Activated CD4-positive, alpha-beta T cell treated with anti-CD3 and anti-CD28 coated beads, Interleukin-10, Interleukin-2, amounts not matched to agents 100 ng/mL and 50 ng/mL, durations not matched to agents 16 hours and 8 hours (primary cell): ENCODE data around the gene PCBP3.
"Not testable (repeated sequence)": the region's sequence is repeated elsewhere in the genome, so short reads cannot be mapped to it uniquely, and the experiment has no call there.

ENCODE experiments used
- DNase-seq: peaks from one replicate; pipeline ENCODE4 v3.0.0-alpha.2; 2020

The PCBP3 gene

DNA sequence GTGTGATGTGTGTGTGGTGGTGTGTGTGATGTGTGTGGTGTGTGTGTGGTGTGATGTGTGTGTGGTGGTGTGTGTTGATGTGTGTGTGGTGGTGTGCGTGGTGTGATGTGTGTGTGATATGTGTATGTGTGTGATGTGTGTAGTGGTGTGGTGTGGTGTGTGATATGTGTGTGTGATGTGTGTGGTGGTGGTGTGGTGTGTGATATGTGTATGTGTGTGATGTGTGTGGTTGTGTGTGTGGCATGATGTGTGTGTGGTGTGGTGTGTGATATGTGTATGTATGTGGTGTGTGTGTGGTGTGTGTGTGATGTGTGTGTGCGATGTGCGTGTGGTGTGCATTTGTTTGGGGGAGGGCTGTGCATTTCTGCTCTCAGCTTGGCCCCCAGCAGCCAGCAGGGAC is 7.1 kb upstream of the PCBP3 start:
- no peak for DNase-seq

DNA sequence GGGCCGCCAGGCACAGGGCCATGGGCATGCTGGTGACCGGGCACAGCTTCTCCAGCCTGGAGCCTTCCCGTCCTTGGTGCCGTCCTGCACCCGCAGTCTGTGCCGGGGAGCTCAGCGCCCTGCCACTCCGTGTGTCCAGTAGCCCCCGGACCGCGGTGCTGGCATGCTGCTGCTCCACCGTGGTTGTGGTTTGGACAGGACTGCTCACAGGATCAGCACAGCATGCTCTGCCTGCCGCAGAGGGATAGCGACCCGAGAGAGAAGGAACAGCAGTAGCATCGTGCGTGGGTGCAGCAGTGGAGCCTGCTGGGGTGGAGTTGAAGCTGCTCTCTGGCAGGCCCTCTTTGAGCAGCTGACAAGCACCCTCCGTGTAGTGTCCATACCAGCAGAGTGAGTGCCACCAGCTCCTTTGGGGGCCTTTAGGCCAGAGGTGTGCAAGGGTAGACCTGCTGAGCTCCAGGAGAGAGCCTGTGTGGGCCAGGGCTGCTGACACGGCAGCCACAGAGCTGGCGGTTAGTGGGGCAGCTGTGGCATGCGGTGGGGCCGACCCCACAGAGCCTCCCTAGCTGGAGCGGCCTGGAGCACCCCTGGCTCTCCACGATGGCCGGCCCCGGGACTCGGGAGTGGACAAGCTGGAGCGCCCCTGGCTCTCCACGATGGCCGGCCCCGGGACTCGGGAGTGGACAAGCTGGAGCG is 6.4 kb upstream of the PCBP3 start:
- DNase-seq, result no peak

GRCh38 chr21:45637883-45638282 is 5.6 kb upstream of the PCBP3 start:
- no peak for DNase-seq

GRCh38 chr21:45638707-45639106 is 4.8 kb upstream of the PCBP3 start:
- DNase-seq, result no peak

DNA sequence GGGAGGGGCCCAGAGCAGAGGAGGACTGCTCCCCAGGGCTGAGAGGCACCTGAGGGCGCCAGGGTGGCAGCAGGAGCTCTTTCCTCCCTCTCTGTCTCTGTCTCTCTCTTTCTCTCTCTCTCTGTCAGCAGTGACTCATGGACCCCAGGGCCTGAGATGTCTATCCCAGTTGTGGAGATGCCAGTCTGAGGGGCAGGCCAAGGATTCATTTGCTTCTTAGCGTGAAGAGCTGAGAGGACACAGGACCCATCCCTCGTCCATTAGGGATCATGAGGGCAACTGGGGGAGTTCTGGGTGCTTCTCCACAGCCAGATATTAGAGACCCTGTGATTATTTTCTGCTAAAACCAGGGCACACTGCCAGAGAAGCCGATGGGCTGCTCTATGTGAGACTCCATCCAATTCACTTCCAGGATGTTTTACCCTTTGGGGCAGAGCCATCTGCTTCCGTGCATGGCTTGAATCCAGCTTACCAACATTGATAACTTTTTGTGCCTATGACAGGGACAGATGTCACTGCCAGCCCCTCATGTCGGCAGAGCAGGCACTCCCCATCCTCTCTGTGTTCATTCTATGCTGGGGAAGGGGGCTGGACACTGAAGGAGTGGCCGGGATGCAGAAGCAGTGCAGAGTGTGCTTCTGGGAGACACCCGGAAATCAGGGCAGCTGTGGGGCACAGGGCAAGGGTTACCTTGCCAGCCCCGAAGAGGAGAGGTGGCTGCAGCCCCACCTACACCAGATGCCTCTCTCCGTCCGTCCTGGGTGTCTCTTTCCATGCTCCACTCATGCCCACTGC is 4.1 kb upstream of the PCBP3 start:
- no peak for DNase-seq

GRCh38 chr21:45640001-45640887 is 3.3 kb upstream of the PCBP3 start:
- DNase-seq, result no peak

DNA sequence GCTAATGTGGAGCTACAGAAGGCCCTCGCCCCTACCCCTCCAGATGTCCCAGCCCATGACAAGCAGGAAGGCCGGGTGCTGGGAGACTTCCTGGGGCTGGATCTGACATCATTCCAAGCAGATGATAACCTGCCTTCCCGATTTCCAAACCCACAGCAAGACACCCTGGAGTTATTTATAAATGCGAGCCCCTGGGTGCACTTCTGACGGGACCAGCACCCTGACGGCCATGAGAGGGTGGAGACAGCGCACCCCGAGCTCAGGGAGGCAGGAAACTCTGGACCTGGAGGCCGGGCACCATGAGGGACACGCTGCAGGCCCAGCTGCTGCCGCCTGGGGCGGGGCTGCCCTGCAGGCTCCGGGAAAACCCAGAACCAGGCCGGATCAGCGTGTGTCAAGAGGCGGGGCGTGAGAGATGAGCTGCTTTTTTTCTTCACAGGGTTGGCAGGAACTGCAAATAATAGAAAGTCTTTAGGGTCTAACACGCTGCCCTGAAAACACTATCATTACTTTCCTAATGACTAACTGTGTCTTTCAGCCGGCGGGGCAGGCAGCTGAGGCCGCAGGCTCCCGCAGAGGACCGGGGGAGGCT is 2.5 kb upstream of the PCBP3 start:
- DNase-seq, result no peak

- no peak for DNase-seq
Observed at GRCh38 chr21:45641480-45642035, 2.0 kb upstream of the PCBP3 start.

DNA sequence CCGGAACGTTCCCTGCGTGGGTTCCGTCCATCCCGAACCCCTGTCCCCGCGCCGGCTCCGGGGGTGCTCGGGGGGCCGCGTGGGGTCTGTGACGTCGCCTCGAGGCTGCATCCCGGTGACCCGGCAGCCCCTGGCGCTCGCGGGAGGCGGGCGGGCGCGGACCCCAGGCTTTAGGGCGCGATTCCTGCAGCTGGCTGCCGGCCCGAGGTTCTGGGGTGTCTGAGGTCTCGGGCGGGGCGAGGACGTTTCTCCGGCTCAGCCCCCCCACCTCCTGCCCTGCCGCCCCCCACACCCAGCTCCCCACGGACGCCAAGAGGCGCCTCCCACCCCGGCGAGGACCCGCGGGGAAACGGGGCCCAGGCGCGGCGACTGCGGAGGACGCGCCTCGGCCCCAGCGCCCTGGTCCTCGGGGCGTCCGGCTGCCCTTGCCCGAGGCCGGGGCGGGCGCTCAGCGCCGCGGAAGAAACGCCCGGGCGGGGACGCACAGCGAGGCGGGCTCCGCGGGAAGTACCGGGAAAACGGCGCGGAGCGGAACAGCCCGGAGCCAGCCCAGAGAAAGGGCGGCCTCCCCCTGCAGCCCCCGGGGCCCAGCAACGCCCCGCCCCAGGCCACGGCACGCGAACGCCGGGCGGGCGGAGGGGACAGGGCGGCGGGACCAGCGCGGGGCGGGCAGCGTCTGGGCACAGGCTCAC is 1.3 kb upstream of the PCBP3 start:
- DNase-seq, result no peak

GRCh38 chr21:45644041-45644906 is 749 bp downstream of the PCBP3 start:
- peak; percentile 27 for DNase-seq

- DNase-seq, result no peak
Observed at GRCh38 chr21:45651921-45652320, 8.4 kb downstream of the PCBP3 start.

- DNase-seq, result peak; percentile 38
Observed at GRCh38 chr21:45655124-45655523, 11.6 kb downstream of the PCBP3 start.

- DNase-seq, result not testable (repeated sequence)
Observed at GRCh38 chr21:45656114-45656513, 12.6 kb downstream of the PCBP3 start.

- not testable (repeated sequence) for DNase-seq
Observed at GRCh38 chr21:45661913-45662622, 18.5 kb downstream of the PCBP3 start.

DNA sequence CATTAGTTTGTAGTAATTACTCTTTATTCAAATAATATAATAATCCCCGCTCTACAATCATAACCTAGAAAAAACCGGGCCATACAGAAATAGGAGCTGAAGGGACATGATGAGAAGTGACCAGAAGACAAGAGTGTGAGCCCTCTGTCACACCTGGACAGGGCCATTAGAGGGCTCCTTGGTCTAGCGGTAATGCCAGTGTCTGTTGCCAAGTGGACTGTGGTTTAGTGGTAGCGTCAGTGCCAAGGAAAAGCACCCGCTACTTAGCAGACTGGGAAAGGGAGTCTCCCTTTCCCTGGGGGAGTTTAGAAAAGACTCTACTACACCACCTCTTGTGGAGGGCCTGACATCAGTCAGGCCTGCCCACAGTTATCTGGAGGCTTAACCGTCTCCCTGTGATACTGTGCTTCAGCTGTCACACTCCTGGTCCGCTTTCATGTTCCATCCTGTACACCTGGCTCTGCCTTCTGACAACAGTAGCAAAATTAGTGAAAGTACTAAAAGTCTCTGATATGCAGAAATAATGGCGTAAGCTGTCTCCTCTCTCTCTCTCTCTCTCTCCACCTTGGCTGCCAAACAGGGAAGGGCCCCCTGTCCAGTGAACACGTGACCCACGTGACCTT is 19.2 kb downstream of the PCBP3 start:
- not testable (repeated sequence) for DNase-seq

DNA sequence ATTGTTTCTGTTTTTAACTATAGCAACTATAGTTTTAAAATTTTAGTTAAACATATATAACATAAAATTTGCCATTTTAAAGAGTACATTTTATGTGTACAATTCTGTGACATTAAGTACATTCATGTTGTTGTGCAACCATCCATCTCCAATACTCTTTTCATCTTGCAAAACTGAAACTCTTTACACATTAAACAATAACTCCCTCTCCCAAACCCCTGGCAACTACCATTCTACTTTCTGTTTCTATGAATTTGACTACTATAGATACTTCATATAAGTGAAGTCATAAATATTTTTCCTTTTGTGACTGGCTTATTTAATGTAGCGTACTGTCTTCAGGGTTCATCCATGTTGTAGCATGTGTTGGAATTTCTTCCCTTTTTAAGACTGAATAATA is 25.9 kb downstream of the PCBP3 start:
- DNase-seq, result no peak

- no peak for DNase-seq
Observed at GRCh38 chr21:45670731-45671130, 27.2 kb downstream of the PCBP3 start.

DNA sequence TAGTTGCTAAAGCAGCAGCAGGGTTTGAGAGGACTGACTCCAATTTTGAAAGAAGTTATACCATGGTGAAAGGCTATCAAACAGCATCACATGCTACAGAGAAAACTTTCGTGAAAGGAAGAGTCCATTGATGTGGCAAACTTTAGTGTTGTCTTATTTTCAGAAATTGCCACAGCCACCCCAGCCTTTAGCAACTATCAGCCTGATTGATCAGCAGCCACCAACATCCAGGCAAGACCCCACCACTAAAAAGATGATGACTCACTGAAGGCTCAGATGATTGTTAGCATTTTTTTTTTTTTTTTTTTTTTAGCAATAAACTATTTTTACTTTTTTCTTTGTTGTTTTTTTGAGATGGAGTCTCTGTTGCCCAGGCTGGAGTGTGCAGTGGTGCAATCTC is 35.3 kb downstream of the PCBP3 start:
- DNase-seq, result not testable (repeated sequence)

DNA sequence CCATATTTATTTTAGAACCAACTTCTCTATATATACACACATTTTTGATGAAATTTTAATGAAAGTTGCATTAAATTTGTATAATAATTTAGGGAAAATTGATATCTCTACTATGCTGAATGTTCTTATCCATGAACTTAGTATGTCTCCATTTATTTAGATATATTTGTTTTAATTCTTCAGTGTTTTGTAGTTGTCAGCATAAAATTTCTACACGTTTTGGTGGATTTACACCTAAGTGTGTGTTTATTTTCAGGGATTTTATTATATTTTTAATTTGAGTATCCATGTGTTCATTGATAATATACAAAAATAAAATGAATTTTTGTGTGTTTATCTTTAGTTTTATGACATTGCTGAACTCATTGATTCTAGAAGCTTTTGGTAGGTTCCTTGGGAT is 36.7 kb downstream of the PCBP3 start:
- no peak for DNase-seq

- no peak for DNase-seq
Observed at GRCh38 chr21:45695086-45695485, 51.6 kb downstream of the PCBP3 start.
